GM12873 (cell line): ENCODE data around the gene SLC25A34.

Source experiments
- CTCF ChIP-seq: IDR thresholded peaks from 2 replicates; pipeline ENCODE4 v1.5.1; 2012; ENCODE audit warnings: low read depth, mild to moderate bottlenecking, moderate library complexity, low read length, control low read depth; ENCODE audit not compliant: insufficient read depth; ENCODE audit errors: missing control alignments

SLC25A34 gene

GRCh38 chr1:15736038-15736891, at the start of gene SLC25A34:
SLC25A34 (plus strand) TSS chr1:15736258; CDS start chr1:15736486, 228 bp downstream.
- no peak for TF ChIP-seq CTCF

GRCh38 chr1:15687446-15687845, 48.6 kb upstream of the SLC25A34 start:
- TF ChIP-seq CTCF, result no peak

GRCh38 chr1:15690317-15690716, 45.7 kb upstream of the SLC25A34 start:
- no peak for TF ChIP-seq CTCF

GRCh38 chr1:15691434-15692032, 44.5 kb upstream of the SLC25A34 start:
- no peak for TF ChIP-seq CTCF

- no peak for TF ChIP-seq CTCF
These were observed 43.9 kb upstream of the SLC25A34 start for GRCh38 chr1:15692121-15692682.

- TF ChIP-seq CTCF, result no peak
These were observed 42.7 kb upstream of the SLC25A34 start for GRCh38 chr1:15693371-15693770.

GRCh38 chr1:15696956-15697521, 39.0 kb upstream of the SLC25A34 start:
- TF ChIP-seq CTCF, result no peak
